Right lobe of liver (tissue), 6 donors: ENCODE results near the gene TNFAIP1. TPM values are rescaled to one million over a fixed set of nuclear protein-coding genes. Genes with fewer than 3 reads are reported as not detected.
"Not testable (repeated sequence)": the region's sequence is repeated elsewhere in the genome, so short reads cannot be mapped to it uniquely, and the experiment has no call there.

Experiments
- ATAC-seq, 4 donors: fragments of 200-7000 bp; cut with Tn5 transposase; one replicate each; pipeline ENCODE4 v1.9.1; 2020; ENCODE audit warnings: mild to moderate bottlenecking in 4 of 4, moderate library complexity in 4 of 4
- DNase-seq, 3 donors: peaks; one replicate each; pipeline ENCODE4 v3.0.0-alpha.2; 2020
- H3K27ac ChIP-seq, 3 donors: fragments of 200-600 bp; one replicate each; pipeline ENCODE4 v1.8.0; 2022
- H3K27me3 ChIP-seq, 2 donors: fragments of 200-600 bp; one replicate each; pipeline ENCODE4 v1.8.0; 2022
- H3K36me3 ChIP-seq, 4 donors: fragments of 200-600 bp; sonication (generic) in 1 of 4; one replicate each; pipeline versions ENCODE4 v1.5.1 to v1.8.0; 2017 to 2022; ENCODE audit warnings: control low read depth in 1 of 4
- H3K4me1 ChIP-seq, 4 donors: fragments of 200-600 bp; sonication (generic) in 1 of 4; one replicate each; pipeline versions ENCODE4 v1.5.1 to v1.8.0; 2017 to 2022; ENCODE audit warnings: control low read depth in 1 of 4
- H3K4me3 ChIP-seq, 3 donors: fragments of 200-600 bp; one replicate each; pipeline ENCODE4 v1.8.0; 2022
- H3K9me3 ChIP-seq, 4 donors: fragments of 200-600 bp; sonication (generic) in 1 of 4; one replicate each; pipeline versions ENCODE4 v1.5.1 to v1.8.0; 2017 to 2022; ENCODE audit warnings: control low read depth in 1 of 4
- POLR2A ChIP-seq: fragments of 450-650 bp; IDR thresholded peaks from one replicate; pipeline ENCODE4 v1.6.1; 2017; ENCODE audit warnings: antibody characterized with exemption, mild to moderate bottlenecking
- WGBS: methylation state at CpG from one replicate; pipeline ENCODE4 v1.1.6; 2018; ENCODE audit warnings: low coverage, low lambda C conversion rate; ENCODE audit not compliant: insufficient coverage; ENCODE audit errors: missing lambda C conversion rate; 5-methylcytosine and 5-hydroxymethylcytosine counted together
- intact Hi-C, 2 donors: fragments of 100-400 bp; cut with DNase I; formaldehyde crosslinking; loops; one replicate each; pipeline versions ENCODE4 v1.11.2 to v1.14.1; 2022
- total RNA-seq, 6 experiments: library from RNA; depleted of rRNA in 2 of 6; stranded (reverse); fragments of >200 nt in 2 of 6; fragmentation: NEBNext Ultra II Directional in 3 of 6; extraction: Animal tissue kit (Norgen Biotek cat#: 25700) in 3 of 6; gene quantifications; one replicate each; pipeline versions ENCODE4 v1.1.0 to v1.2.4, GENCODE V29; 2016 to 2023
- TF ChIP-seq, protein P1 (sequence below), 4 donors: fragments of 200-600 bp in 3 of 4; fragments of 450-650 bp in 1 of 4; IDR thresholded peaks; one replicate each; pipeline versions ENCODE4 v1.5.1 to v1.8.0; 2016 to 2022; ENCODE audit warnings: antibody characterized with exemption in 4 of 4, mild to moderate bottlenecking in 2 of 4
- donor health status: DM: no; HTN: yes; CAD: no.
- donor health status: DM: no; HTN: no; CAD: no.
- donor health status: DM: no; HTN: no; CAD: no.
- donor health status: DM: no; HTN: yes; CAD: no.
- donor health status: DM: no; HTN: yes; CAD: no.

TNFAIP1 gene
- total RNA-seq, 6 experiments from 2014 or later, result 32.3 to 87.6 (median 38.2) TPM

DNA sequence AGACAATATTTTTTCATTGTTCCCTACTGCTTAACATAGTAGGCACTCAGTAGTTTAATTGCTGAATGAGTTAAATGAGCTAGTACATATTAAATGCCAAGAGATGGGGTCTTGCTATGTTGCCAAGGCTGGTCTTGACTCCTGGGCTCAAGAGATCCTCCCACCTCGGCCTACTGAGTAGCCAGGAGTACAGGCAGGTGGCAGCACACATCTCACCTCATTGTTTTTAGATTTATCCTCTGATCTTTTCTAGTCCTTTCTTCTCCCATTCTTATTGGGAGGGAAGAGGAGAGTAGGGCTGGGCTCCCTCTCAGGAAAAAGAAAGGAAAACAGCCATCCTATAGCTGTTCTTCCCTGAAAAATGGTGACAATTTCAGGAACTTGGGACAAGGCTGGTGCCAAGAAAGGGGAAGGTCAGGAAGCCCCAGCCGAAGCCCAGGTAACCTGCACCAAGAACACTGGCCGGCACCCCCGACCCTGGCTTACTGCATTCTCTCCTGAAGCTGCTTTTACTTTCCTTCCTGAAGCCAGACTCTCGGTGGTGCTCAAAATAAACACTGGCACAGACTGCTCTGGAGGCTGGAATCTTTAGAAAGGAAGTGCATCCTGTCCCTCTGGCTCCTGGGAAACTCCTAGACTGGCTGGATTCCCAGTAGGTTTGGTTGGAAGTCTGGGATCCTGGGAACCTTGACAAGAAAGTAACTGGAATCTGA lies 2.7 kb downstream of the TNFAIP1 start:
- DNase-seq (no peak), ATAC-seq (peak in 1 of 4 donors; percentile 2)
- Histone ChIP-seq H3K27ac (peak overlapping the region; percentile 13 to 28 (median 25)), H3K27me3 (no peaks in the 10 kb centered on the region), H3K4me1 (peaks cover 0 to 32% (median 12%) of the 10 kb centered on the region in 4 donors), H3K9me3 (no peaks in the 10 kb centered on the region), H3K36me3 (peaks cover 0 to 36% (median 16%) of the 10 kb centered on the region in 4 donors), H3K4me3 (no peak overlapping the region)
- peak; percentile 23 for TF ChIP-seq POLR2A
- TF ChIP-seq, protein P1, sequence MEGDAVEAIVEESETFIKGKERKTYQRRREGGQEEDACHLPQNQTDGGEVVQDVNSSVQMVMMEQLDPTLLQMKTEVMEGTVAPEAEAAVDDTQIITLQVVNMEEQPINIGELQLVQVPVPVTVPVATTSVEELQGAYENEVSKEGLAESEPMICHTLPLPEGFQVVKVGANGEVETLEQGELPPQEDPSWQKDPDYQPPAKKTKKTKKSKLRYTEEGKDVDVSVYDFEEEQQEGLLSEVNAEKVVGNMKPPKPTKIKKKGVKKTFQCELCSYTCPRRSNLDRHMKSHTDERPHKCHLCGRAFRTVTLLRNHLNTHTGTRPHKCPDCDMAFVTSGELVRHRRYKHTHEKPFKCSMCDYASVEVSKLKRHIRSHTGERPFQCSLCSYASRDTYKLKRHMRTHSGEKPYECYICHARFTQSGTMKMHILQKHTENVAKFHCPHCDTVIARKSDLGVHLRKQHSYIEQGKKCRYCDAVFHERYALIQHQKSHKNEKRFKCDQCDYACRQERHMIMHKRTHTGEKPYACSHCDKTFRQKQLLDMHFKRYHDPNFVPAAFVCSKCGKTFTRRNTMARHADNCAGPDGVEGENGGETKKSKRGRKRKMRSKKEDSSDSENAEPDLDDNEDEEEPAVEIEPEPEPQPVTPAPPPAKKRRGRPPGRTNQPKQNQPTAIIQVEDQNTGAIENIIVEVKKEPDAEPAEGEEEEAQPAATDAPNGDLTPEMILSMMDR (IDR thresholded peaks at IDR 0.05), result peak in 1 of 4 donors; percentile 6
- 55% methylated on average over 5 of the region's 5 CpGs for WGBS
- intact Hi-C loops, result no loop called here

DNA sequence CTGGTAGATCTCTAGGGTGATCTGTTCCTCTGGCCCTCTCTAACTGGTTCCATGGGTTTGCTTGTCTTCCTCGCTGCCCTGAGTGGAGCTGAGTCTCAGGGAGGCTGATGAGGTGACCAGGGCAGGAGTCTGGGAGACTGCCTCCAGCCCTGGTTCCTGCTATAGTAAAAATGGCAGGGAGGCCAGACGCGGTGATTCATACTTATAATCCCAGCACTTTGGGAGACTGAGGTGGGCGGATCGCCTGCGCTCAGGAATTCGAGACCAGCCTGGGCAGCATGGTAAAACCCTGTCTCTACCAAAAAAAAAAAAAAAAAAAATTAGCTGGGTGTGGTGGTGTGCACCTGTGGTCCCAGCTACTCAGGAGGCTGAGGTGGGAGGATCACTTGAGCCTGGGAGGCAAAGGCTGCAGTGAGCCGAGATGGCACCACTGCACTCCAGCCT lies 3.2 kb downstream of the TNFAIP1 start:
- DNase-seq, result not testable (repeated sequence)

DNA sequence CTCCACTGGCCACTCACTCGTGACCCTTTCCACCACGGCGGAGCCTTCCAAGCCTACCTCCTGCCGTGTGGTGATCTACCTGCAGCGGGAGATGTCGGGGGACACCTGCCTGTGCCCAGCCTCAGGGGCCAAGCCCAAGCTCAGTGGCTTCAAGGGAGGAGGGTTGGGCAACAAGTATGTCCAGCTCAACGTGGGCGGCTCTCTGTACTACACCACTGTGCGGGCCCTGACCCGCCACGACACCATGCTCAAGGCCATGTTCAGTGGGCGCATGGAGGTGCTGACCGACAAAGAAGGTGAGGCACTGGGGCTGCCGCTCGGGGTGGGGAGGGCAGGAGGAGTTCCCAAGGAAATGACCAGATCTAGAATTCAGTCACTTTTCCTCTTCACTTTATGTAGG lies 3.9 kb downstream of the TNFAIP1 start:
- no peak for DNase-seq
- TF ChIP-seq POLR2A, result no peak
- 100% methylated on average over 4 of the region's 15 CpGs for WGBS
- Histone ChIP-seq H3K4me1 (peaks cover 0 to 39% (median 18%) of the 10 kb centered on the region in 4 donors), H3K9me3 (no peaks in the 10 kb centered on the region), H3K27ac (no peak overlapping the region), H3K27me3 (no peaks in the 10 kb centered on the region), H3K4me3 (no peak overlapping the region), H3K36me3 (peaks cover under 1 to 45% (median 27%) of the 10 kb centered on the region in 4 donors)
- no peak for ATAC-seq
- intact Hi-C loops, result no loop called here

More for the DNA sequence above, 3.2 kb downstream of the TNFAIP1 start:
- H3K36me3 ChIP-seq, result peaks cover 0 to 39% (median 20%) of the 10 kb centered on the region in 4 donors
- H3K27ac ChIP-seq, result peak overlapping the region in 1 of 3 donors; percentile 28
- H3K9me3 ChIP-seq, ATAC-seq, H3K4me3 ChIP-seq, H3K27me3 ChIP-seq, intact Hi-C loops: not testable (repeated sequence)
- peaks cover 0 to 38% (median 15%) of the 10 kb centered on the region in 4 donors for H3K4me1 ChIP-seq
- 78% methylated on average over 4 of the region's 8 CpGs for WGBS

DNA sequence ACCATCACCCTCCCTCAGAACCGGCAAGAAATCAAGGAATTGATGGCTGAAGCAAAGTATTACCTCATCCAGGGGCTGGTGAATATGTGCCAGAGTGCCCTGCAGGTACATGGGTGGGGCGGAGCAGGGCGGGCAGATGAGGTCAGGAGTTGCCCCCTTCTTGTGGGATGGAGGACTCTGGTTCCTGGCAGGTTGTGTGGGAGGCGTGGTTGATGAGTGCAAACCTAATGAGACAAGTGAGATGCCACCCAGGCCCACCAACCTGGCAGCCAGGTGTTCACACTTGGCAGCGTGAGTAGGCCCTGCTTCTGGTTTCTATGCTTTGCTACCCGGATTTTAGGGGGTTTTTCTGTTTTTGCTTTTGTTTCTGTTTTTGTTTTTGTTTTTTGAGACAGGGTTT lies 4.8 kb downstream of the TNFAIP1 start:
- H3K9me3 ChIP-seq, result no peaks in the 10 kb centered on the region
- ATAC-seq (no peak), DNase-seq (no peak)
- peaks cover 0 to 45% (median 21%) of the 10 kb centered on the region in 4 donors for H3K4me1 ChIP-seq
- H3K27me3 ChIP-seq, result no peaks in the 10 kb centered on the region
- H3K4me3 ChIP-seq, result no peak overlapping the region
- TF ChIP-seq POLR2A, result no peak
- TF ChIP-seq, protein P1 (IDR thresholded peaks at IDR 0.05), result no peak
- 67% methylated on average over 1 of the region's 6 CpGs for WGBS
- H3K27ac ChIP-seq, result no peak overlapping the region
- peaks cover 4 to 53% (median 32%) of the 10 kb centered on the region in 4 donors for H3K36me3 ChIP-seq
- intact Hi-C loops, result loop anchor here in 1 of 2 donors (10.0 kb wide), 1 partner anchor 106 kb away; no protein-coding TSS in a partner anchor

DNA sequence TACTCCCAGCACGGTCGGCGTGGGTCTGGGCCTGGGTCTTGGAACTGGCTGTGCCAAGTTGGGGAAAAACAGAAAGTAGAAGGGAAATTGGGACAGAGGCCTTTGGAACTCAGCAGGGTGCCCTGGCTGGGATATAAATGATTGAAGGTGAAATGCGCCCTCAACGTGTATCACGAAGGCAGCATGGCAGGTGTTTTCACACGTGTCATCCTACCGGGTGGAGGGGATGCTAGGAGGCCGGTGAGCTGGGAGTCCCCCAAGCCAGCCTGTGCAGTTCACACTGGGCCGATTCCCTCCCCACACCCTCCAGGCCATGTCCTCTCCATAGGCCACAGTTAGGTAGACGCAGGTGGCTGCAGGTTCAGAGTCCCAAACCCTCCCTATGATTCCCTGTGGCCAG lies 6.0 kb downstream of the TNFAIP1 start:
- intact Hi-C loops, result loop anchor here in 1 of 2 donors (10.0 kb wide), 1 partner anchor 107 kb away; no protein-coding TSS in a partner anchor
- 96% methylated on average over 3 of the region's 11 CpGs for WGBS
- ATAC-seq (no peak), DNase-seq (no peak)
- TF ChIP-seq POLR2A, result no peak
- TF ChIP-seq, protein P1 (IDR thresholded peaks at IDR 0.05), result no peak
- Histone ChIP-seq H3K27me3 (no peaks in the 10 kb centered on the region), H3K4me1 (peaks cover 0 to 53% (median 25%) of the 10 kb centered on the region in 4 donors), H3K9me3 (no peaks in the 10 kb centered on the region), H3K4me3 (no peak overlapping the region), H3K27ac (no peak overlapping the region), H3K36me3 (peaks cover 4 to 53% (median 32%) of the 10 kb centered on the region in 4 donors)
